Gastroesophageal sphincter (tissue), 4 donors: ENCODE measurements around the gene SPATA3. TPM values are rescaled to one million over a fixed set of nuclear protein-coding genes. Genes with fewer than 3 reads are reported as not detected.

Experiments
- ATAC-seq: fragments of 150-250 bp; one replicate; pipeline ENCODE4 v1.9.1; 2016; ENCODE audit warnings: mild to moderate bottlenecking, moderate library complexity
- H3K27ac ChIP-seq, 4 donors: fragments of 200-600 bp; sonication (generic) in 3 of 4; 1 replicate in 3 of 4; 2 replicates in 1 of 4; pipeline ENCODE4 v1.5.1; 2016 to 2019
- H3K27me3 ChIP-seq: fragments of 200-600 bp; sonication (generic); one replicate; pipeline ENCODE4 v1.5.1; 2019
- H3K36me3 ChIP-seq, 2 donors: fragments of 200-600 bp; sonication (generic); one replicate each; pipeline ENCODE4 v1.5.1; 2019; ENCODE audit warnings: control low read depth in 1 of 2
- H3K4me1 ChIP-seq, 3 donors: fragments of 200-600 bp; sonication (generic); 1 replicate in 2 of 3; 2 replicates in 1 of 3; pipeline ENCODE4 v1.5.1; 2016 to 2019; ENCODE audit warnings: control low read depth in 2 of 3
- H3K4me3 ChIP-seq, 2 donors: fragments of 200-600 bp; sonication (generic); one replicate each; pipeline ENCODE4 v1.5.1; 2019; ENCODE audit warnings: mild to moderate bottlenecking in 1 of 2, moderate library complexity in 1 of 2
- H3K9me3 ChIP-seq, 3 donors: fragments of 200-600 bp; sonication (generic); one replicate each; pipeline ENCODE4 v1.5.1; 2017 to 2019; ENCODE audit warnings: control low read depth in 2 of 3
- EP300 ChIP-seq: sonication (generic); formaldehyde crosslinking; IDR thresholded peaks from one replicate; pipeline ENCODE4 v1.6.1; 2017; ENCODE audit warnings: antibody characterized with exemption, mild to moderate bottlenecking
- POLR2A ChIP-seq, 2 donors: fragments of 450-650 bp; IDR thresholded peaks; one replicate each; pipeline ENCODE4 v1.6.1; 2017; ENCODE audit warnings: antibody characterized with exemption in 2 of 2, mild to moderate bottlenecking in 2 of 2, moderate library complexity in 1 of 2
- POLR2AphosphoS5 ChIP-seq: sonication (generic); formaldehyde crosslinking; IDR thresholded peaks from one replicate; pipeline ENCODE4 v1.6.1; 2017; ENCODE audit warnings: antibody characterized with exemption
- WGBS, 2 donors: methylation state at CpG; one replicate each; pipeline ENCODE4 v1.1.5; 2018; ENCODE audit warnings: low coverage in 1 of 2; 5-methylcytosine and 5-hydroxymethylcytosine counted together
- total RNA-seq, 4 donors: library from RNA; depleted of rRNA; stranded (reverse); fragments of >200 nt; gene quantifications; one replicate each; pipeline ENCODE4 v1.1.0, GENCODE V29; 2016
- TF ChIP-seq, protein P1 (sequence below), 4 experiments: fragments of 200-600 bp in 2 of 4; fragments of 450-650 bp in 2 of 4; sonication (generic) in 1 of 4; IDR thresholded peaks; one replicate each; pipeline ENCODE4 v1.5.1; 2017 to 2019; ENCODE audit warnings: antibody characterized with exemption in 4 of 4, mild to moderate bottlenecking in 2 of 4, moderate library complexity in 2 of 4

SPATA3 gene
- total RNA-seq, result not detected

DNA sequence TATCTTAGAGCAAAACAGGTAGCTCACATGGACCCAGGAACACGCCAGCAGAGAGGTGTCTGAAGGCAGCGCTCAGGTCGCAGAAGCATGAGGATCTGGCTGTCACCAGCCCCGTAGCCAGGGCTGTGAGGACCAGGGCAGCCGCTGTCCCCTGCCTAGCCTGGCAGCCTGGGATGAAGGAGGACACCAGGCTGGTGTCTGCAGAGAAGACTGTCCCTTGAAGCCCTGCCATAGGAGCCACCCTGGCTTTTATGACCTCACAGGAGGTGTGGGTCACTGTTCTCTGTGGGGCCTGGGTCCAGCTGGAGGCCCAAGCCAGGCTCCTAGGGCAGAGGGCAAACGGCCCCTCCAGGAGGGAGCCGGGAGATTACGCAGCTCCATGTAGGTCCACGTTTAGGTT is at the start of gene SPATA3:
SPATA3 (plus strand) TSS at position 301 of the 400 bp plus-strand sequence. CDS start 113 bp downstream, outside the sequence.
- no peak within 1 kb of the TSS for H3K4me3 ChIP-seq
- ATAC-seq, result no peak
- WGBS, 2 donors, result 77 to 88% methylated on average over 3 to 6 of the region's 9 CpGs
- no peak within 1 kb of the TSS for H3K27ac ChIP-seq
- peaks cover 66% of the 10 kb centered on the region for H3K27me3 ChIP-seq
- H3K9me3 ChIP-seq, result peaks cover 0 to 1% (median 0%) of the 10 kb centered on the region in 3 donors
- no peaks in the 10 kb centered on the region for H3K36me3 ChIP-seq
- H3K4me1 ChIP-seq, result no peaks in the 10 kb centered on the region
- TF ChIP-seq, protein P1, sequence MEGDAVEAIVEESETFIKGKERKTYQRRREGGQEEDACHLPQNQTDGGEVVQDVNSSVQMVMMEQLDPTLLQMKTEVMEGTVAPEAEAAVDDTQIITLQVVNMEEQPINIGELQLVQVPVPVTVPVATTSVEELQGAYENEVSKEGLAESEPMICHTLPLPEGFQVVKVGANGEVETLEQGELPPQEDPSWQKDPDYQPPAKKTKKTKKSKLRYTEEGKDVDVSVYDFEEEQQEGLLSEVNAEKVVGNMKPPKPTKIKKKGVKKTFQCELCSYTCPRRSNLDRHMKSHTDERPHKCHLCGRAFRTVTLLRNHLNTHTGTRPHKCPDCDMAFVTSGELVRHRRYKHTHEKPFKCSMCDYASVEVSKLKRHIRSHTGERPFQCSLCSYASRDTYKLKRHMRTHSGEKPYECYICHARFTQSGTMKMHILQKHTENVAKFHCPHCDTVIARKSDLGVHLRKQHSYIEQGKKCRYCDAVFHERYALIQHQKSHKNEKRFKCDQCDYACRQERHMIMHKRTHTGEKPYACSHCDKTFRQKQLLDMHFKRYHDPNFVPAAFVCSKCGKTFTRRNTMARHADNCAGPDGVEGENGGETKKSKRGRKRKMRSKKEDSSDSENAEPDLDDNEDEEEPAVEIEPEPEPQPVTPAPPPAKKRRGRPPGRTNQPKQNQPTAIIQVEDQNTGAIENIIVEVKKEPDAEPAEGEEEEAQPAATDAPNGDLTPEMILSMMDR (IDR thresholded peaks at IDR 0.05), result no peak
- TF ChIP-seq POLR2AphosphoS5, result no peak
- no peak for TF ChIP-seq POLR2A (IDR thresholded peaks at IDR 0.05)

DNA sequence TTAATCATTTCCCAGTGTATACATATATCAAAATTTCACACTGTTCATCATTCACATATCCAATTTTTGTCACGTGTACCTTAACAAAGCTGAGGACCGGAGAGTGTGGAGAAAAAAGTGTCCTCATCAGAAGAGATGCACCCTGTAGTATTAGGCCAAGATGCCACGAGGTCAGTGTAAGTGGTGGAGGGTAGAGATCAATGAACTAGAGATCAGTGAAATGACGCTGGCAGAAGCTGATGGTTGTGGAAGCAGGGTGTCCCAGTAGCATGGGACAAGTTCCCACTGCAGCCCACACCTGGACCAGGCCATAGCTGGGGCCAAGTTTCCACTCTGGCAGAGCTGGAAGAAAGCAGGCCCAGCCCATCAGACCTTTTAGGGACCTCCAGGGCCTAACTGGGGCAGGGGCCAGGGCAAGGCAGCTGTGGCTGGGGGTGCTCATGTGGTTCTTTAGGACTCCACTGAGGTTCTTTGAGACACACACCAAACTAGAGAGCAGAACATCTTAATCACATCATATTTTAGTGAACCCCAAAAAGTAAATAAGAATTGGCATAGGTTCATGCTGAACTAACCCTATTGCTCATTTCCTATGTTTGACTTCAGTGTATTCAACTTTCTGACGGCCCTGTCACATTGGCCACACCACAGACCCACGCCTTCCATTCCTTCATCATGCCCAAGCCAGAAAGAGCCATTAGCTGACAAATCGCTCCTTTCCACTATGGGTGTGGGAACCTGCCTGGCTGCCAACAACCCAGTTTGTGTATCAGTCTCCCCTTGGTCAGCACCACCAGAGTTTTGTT is 49.3 kb upstream of the SPATA3 start:
- no peak for ATAC-seq
- H3K36me3 ChIP-seq, result no peaks in the 10 kb centered on the region
- no peak overlapping the region for H3K27ac ChIP-seq
- H3K4me1 ChIP-seq, result no peaks in the 10 kb centered on the region
- no peak for TF ChIP-seq POLR2AphosphoS5
- no peak for TF ChIP-seq EP300
- no peak for TF ChIP-seq POLR2A (IDR thresholded peaks at IDR 0.05)
- TF ChIP-seq, protein P1 (IDR thresholded peaks at IDR 0.05), result no peak
- WGBS, 2 donors, result 81 to 100% methylated on average over 2 to 7 of the region's 7 CpGs
- no peaks in the 10 kb centered on the region for H3K9me3 ChIP-seq
- no peaks in the 10 kb centered on the region for H3K27me3 ChIP-seq
- no peak overlapping the region for H3K4me3 ChIP-seq

GRCh38 chr2:230947235-230947576 is 48.7 kb upstream of the SPATA3 start:
- Histone ChIP-seq H3K36me3 (no peaks in the 10 kb centered on the region), H3K4me1 (no peaks in the 10 kb centered on the region), H3K27me3 (no peaks in the 10 kb centered on the region), H3K4me3 (no peak overlapping the region), H3K27ac (no peak overlapping the region), H3K9me3 (no peaks in the 10 kb centered on the region)
- TF ChIP-seq, protein P1 (IDR thresholded peaks at IDR 0.05), result no peak
- TF ChIP-seq POLR2A (IDR thresholded peaks at IDR 0.05), result no peak
- TF ChIP-seq POLR2AphosphoS5, result no peak
- TF ChIP-seq EP300, result no peak
- WGBS, 2 donors, result 80 to 95% methylated on average over 2 of the region's 3 CpGs
- ATAC-seq, result no peak

DNA sequence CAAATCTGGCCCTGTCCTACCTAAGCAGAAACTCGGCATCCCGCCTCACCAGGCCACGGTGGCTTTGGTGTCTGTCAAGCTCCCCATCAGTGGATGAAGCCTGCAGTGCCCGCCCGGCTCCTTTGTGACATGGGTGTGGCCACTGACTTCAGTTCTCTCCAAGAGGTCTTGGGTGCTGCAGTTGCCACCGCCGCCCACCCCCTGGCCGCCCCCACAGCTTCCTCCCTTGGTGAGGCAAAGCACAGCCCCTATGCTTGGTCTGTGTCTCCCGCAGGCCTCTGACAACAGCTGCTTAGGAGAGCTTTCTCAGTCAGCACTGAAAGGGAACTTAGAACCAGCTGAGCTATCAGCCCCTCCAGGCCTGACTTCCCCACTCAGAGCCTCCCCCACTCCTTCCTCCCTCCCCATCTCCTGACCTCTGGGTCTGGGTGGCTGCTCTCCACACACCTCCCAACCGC is 48.0 kb upstream of the SPATA3 start:
- Histone ChIP-seq H3K4me3 (no peak overlapping the region), H3K36me3 (no peaks in the 10 kb centered on the region), H3K27ac (no peak overlapping the region), H3K4me1 (no peaks in the 10 kb centered on the region), H3K27me3 (no peaks in the 10 kb centered on the region), H3K9me3 (no peaks in the 10 kb centered on the region)
- 77 to 100% methylated on average over 1 to 2 of the region's 10 CpGs for WGBS, 2 donors
- no peak for TF ChIP-seq POLR2AphosphoS5
- no peak for TF ChIP-seq POLR2A (IDR thresholded peaks at IDR 0.05)
- TF ChIP-seq, protein P1 (IDR thresholded peaks at IDR 0.05), result no peak
- TF ChIP-seq EP300, result no peak
- no peak for ATAC-seq
